Activated CD4-positive, alpha-beta T cell treated with anti-CD3 and anti-CD28 coated beads, Interleukin-2, amount 50 U/mL, for 1 hour (primary cell): ENCODE data around the gene ENC1.
A peak's percentile ranks its signal among the peaks of the same experiment; 100 is the strongest.

Experiments
- DNase-seq: peaks from one replicate; pipeline ENCODE4 v3.0.0-alpha.2; 2020

The ENC1 gene

GRCh38 chr5:74655716-74656115 lies 15.2 kb upstream of the ENC1 start:
- no peak for DNase-seq

- DNase-seq = no peak
Observed at GRCh38 chr5:74655206-74655605, 14.7 kb upstream of the ENC1 start.

DNA sequence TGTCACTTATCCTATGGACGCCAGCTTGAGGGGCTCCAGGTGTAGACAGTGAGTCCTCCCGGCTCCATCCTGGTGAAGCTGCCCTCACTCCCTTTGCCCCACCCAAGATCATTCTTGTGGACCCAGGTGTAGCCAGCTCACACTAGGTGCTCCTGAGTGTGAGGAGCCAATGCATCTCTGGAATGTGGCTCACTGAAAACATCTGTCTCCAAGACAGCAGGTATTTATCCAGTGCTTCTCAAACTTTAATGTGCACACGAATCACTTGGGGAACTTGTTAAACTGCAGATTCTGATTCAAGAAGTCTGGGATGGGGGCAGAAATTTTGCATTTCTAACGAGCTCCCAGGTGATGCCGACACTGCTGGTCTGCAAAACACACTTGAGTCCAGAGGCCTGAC lies 13.5 kb upstream of the ENC1 start:
- no peak for DNase-seq

- DNase-seq = no peak
Observed at GRCh38 chr5:74652576-74652975, 12.0 kb upstream of the ENC1 start.

DNA sequence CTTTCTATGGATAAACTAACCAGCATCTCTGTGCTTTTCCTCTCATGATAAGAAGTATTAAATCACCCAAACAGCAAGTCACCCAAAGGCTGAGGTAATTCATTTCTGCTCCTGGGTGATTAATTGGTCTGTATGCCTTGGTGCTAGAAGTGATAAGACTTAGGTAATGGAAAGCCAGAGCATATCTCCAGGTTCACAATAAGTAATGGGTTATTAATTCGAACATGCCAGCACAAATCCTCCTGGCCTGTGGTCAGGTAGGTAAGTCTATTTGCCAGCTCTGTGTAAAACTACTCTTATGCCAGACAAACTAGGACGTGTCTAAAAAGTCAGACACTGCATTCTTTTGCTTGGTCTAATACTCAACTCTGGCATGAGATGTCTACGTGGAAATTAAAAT lies 11.2 kb upstream of the ENC1 start:
- DNase-seq = no peak

DNA sequence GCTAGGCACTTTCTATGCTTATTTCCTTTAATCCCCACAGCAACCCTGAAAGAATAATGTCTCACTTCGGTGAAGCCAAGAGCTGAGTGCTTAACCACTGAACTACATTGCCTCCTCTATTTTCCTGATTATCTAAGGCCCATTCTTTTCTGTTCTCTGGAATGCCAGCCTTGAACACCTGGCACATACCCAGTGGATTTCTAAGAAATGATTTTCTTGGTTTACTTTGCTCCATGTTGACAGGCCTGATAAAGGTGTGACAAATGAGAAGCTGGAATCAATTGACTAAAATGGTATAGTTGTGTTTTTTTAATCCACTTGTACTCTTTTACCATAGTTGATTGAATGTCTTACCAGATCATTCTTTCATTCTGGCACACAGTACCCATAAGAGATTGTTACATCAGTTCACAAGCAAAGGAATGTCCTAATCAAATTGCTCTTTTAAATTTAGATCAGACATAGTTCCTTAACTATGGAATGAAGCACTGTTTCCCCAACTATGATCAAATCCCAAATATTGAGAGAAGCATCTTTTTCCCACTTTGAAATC lies 9.0 kb upstream of the ENC1 start:
- no peak for DNase-seq

DNA sequence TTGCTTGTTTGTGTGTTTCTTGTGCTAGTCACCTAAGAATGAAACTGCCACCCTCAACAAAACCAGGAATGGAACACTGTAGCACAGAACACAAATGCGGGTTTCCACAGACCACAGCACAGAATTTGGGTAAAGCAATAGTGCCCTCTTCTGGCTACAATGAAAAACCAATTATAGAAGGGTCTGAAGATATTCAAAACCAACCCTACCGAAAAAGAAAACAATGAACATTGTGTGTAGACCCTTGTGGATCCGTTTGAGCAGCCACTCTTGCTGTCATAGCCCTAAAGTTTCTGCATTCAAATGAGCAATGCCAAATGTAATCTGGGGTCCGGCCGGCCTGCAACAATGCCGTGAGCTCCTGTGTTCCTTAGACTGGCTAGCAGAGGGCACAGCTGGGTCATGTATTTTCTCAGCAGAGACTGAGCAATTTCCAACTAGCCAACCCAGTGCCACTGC lies 8.3 kb upstream of the ENC1 start:
- DNase-seq = no peak

DNA sequence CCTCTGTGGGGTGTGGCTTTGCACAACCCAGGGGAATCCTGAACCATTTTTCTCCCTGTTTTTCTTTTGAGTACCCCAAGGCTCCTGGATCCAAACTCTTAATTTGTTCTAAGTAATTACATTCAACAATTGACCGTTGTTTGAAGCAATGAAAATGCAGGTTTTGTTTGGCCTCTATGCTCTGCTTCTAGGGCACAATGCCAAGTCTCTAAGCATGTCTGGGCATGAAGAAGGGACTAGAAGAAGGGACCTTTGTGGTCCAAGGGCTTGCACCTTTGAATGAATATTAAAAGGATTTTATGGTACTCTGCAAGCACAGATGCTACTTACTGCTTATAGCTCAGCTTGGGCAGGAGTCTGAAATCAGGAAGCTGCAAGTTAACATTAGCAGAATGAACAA lies 6.6 kb upstream of the ENC1 start:
- no peak for DNase-seq

- no peak for DNase-seq
Observed at GRCh38 chr5:74643111-74643562, 2.6 kb upstream of the ENC1 start.

DNA sequence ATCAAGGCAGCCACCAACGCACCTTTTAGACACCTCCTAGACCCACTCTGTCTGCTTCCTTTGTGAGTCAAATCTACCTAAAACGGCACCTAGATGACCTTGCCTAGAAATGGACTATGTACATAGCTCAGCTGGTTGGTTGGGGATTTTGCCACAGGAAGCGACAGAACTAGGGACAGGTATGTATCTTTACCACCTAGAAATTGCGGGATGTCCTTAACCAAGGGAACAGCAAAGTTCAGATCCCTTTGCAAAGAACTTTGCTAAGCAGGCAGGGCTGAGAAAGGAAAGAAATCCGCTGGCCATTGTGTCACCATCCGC lies 2.0 kb upstream of the ENC1 start:
- DNase-seq = no peak

GRCh38 chr5:74641735-74642542 lies 1.4 kb upstream of the ENC1 start:
- DNase-seq = no peak

DNA sequence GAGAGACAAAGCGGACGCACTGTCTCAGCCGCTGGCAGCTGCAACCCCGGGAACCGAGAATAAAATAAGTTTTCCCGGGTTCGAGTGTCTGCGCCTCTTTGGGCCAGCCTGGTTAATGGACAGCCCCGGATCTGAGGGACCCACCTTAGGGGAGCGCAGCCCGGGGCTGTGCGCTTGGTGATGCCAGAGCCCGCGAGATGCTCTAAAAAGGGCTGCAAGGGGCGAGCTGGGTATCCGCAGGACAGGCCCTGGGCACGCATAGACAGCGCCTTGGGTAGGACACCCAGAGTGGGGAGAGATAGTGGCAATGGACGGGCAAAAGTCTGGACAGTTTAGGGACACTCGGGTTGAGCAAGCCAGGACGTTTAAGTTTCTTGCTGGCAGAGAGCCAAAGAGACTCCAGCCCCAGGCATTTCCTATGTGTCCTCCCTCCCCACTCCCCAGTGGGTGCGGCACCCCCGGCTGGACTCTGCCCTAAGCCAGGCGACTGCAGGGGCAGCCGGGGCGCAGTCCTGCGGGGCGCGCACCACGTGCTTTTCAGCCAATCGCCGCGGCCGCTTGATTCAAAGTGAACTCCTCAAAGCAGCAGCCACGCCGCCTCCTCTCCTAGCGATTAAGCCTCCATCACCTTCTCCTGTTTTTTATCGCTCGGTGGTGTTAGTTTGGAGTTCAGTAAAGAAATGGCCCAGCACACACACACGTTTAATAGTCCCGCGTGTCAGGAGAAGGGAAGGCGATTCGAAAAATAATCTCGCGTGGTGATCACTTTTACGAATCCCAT lies 616 bp upstream of the ENC1 start:
- no peak for DNase-seq

GRCh38 chr5:74639807-74640449 lies 600 bp downstream of the ENC1 start:
- DNase-seq = peak; percentile 20

- DNase-seq = no peak
Observed at GRCh38 chr5:74638970-74639806, 1.3 kb downstream of the ENC1 start.

- no peak for DNase-seq
Observed at GRCh38 chr5:74638544-74638969, 2.0 kb downstream of the ENC1 start.

DNA sequence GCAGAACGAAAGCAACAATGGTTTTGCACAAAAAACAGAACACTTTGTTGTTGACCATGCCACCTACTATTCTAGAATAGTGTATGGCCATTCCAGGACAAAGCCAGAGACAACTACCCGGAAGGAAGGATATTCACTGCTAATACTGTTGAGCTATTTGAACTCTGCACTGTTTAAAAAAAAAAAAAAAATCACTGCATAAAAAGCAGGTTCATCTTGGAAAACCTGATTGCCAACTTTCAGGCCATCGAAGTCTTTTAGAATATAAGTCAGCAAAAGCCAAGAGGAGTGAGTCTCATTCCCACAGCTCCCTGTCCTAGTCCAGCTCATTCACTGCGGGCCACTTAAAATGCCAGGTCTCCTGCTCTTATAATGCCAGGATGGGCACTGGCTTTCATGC lies 4.0 kb downstream of the ENC1 start:
- no peak for DNase-seq

DNA sequence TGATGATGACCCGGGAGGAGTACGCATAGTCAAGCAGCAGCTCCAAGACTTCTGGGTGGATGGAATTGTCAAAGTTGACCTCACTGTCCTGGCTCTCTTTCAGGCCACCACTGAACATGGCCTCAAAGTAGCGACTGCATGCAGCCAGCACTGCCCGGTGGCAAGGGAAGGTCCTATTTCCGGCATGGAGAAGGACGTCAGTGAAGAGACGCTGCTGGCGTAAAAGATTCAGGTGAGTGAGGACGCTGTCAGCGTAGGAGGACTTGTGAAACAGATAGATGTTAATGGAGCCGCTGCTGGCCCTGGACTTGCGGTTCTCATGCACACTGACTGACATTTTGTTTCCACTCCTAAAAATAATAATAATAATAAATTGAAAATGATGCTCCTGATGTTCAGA lies 4.4 kb downstream of the ENC1 start:
- no peak for DNase-seq

GRCh38 chr5:74634611-74635286 lies 5.8 kb downstream of the ENC1 start:
- no peak for DNase-seq

DNA sequence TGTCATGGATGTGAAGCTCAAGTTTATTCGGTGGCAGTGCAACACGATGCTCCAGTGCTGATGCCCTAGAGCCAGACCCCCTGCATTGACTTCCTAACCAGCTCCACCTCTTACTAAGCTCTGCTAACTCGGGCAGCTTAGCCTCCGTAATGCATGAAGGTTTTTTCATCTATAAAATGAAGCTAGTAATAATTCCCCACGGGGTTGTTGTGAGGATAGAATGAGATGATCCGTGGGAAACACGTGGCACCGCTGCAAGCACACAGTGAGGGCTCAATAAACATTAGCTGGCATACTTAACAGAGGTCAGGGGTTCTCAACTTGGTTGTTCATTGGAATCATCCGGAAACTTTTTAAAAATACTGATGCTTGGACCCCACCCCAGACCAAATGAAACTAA lies 6.8 kb downstream of the ENC1 start:
- DNase-seq = no peak

GRCh38 chr5:74632947-74633356 lies 7.6 kb downstream of the ENC1 start:
- no peak for DNase-seq

- DNase-seq = no peak
Observed at GRCh38 chr5:74631081-74631953, 9.2 kb downstream of the ENC1 start.
